GM21528 (cell line): ENCODE data around the gene DCX.

Experiments
- ATAC-seq: cut with Tn5 transposase; IDR thresholded peaks from one replicate; pipeline ENCODE4 v1.9.1; 2021; ENCODE audit warnings: mild to moderate bottlenecking, moderate library complexity; ENCODE audit not compliant: unreplicated experiment, low FRiP score

Gene DCX

GRCh38 chrX:111411983-111412382, at the start of gene DCX:
TSS of gene DCX (minus strand) at chrX:111412192. CDS start at chrX:111410398, 1,794 bp downstream.
- no peak for ATAC-seq

- ATAC-seq = no peak
Measured at GRCh38 chrX:111460607-111461006, 48.6 kb upstream of the DCX start.

GRCh38 chrX:111447298-111447697, 35.3 kb upstream of the DCX start:
- peak; percentile 66 for ATAC-seq

- no peak for ATAC-seq
Measured at GRCh38 chrX:111445485-111445884, 33.5 kb upstream of the DCX start.

- no peak for ATAC-seq
Measured at GRCh38 chrX:111444881-111445280, 32.9 kb upstream of the DCX start.

GRCh38 chrX:111443946-111444345, 32.0 kb upstream of the DCX start:
- no peak for ATAC-seq

- no peak for ATAC-seq
Measured at GRCh38 chrX:111442791-111443190, 30.8 kb upstream of the DCX start.

GRCh38 chrX:111435469-111435868, 23.5 kb upstream of the DCX start:
- no peak for ATAC-seq

GRCh38 chrX:111431001-111431400, 19.0 kb upstream of the DCX start:
- ATAC-seq = no peak

- no peak for ATAC-seq
Measured at GRCh38 chrX:111411557-111411956, 435 bp downstream of the DCX start.

- ATAC-seq = no peak
Measured at GRCh38 chrX:111410590-111411078, 1.4 kb downstream of the DCX start.

GRCh38 chrX:111409326-111409725, 2.7 kb downstream of the DCX start:
- ATAC-seq = no peak

GRCh38 chrX:111407948-111408347, 4.0 kb downstream of the DCX start:
- ATAC-seq = no peak

- ATAC-seq = no peak
Measured at GRCh38 chrX:111402344-111402743, 9.6 kb downstream of the DCX start.

- no peak for ATAC-seq
Measured at GRCh38 chrX:111395149-111395548, 16.8 kb downstream of the DCX start.

GRCh38 chrX:111394569-111394968, 17.4 kb downstream of the DCX start:
- no peak for ATAC-seq

GRCh38 chrX:111387470-111388070, 24.4 kb downstream of the DCX start:
- no peak for ATAC-seq

- ATAC-seq = no peak
Measured at GRCh38 chrX:111386615-111387233, 25.3 kb downstream of the DCX start.

- ATAC-seq = no peak
Measured at GRCh38 chrX:111386077-111386476, 25.9 kb downstream of the DCX start.

GRCh38 chrX:111382277-111382676, 29.7 kb downstream of the DCX start:
- ATAC-seq = no peak

GRCh38 chrX:111376897-111377578, 35.0 kb downstream of the DCX start:
- ATAC-seq = no peak

GRCh38 chrX:111376486-111376885, 35.5 kb downstream of the DCX start:
- no peak for ATAC-seq
